ENCODE measurements around the gene GARIN3.
"Not testable (repeated sequence)": the region's sequence is repeated elsewhere in the genome, so short reads cannot be mapped to it uniquely, and the experiment has no call there.

GARIN3 gene

DNA sequence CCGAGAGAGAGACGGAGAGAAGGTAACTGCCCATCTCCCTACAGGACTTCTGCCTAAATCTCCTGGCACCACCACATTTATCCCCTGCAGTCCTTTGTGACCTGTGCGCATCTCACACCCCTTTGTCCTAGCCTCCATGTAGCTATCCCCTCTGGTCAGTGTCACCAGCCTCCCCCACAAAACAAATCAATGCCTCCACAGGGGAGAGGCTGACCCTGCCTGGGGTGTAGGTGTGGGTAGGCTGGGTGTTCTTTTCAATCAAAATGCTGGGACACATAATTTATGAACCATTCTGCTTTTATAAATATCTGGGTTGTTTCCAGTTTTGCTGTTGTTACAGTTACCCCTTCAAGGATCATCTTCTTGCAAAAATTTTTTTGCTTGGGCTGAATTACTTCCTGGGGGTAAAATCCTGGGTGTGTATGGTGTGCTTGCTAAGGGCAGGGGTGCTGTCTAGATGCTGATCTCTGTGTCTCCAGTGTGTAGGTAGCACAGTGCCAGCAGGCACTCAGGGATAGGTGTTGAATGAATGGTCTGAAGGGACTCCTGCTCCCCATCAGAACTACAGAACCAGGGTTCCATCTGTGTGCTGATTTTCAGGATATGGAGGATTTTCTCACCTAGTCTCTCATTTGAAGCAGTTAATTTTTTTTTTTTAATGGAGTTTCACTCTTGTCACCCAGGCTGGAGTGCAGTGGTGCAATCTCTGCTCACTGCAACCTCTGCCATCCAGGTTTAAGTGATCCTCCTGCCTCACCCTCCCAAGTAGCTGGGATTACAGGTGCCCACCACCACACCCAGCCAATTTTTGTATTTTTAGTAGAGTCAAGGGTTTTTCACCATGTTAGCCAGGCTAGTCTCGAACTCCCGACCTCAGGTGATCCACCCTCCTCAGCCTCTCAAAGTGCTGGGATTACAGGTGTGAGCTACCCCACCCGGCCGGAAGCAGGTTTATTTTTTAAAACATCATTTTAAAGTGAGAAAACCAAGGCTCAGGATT, at the start of gene GARIN3:
Gene GARIN3 (minus strand): TSS at position 51 of the 1,000 bp plus-strand sequence. CDS start 96 bp downstream, outside the sequence.
- DNase-seq, result no peak

DNA sequence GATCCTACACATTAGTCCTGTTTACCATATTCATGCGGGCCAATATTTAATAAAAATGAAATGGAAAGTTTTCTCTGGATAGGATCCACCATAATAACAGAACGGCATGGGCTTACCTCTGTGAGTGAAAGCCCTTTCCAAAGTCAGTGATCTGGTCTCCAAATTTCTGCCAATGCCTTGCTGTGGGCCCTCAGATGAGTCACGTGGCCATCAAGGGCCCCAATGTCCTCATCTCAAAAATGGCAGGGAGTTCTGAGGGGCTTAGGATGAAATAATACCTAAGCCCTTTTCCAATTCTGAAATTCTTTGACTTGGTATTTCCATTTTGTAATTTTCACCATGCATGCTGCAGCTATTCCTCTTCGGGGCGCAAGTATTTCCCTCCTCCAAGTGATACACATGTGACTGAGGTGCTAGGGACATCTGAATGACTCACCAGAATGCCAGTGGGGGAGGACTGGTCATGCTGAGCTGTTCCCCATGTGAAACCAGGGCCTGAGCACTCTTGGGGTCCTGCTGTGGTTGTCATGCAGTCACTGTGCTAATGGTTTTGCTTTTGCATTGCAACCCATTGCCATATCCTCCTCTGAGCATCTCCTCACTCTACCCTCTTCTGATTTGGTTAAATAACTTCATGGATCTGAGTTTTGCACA, 49.6 kb upstream of the GARIN3 start:
- DNase-seq, result no peak

DNA sequence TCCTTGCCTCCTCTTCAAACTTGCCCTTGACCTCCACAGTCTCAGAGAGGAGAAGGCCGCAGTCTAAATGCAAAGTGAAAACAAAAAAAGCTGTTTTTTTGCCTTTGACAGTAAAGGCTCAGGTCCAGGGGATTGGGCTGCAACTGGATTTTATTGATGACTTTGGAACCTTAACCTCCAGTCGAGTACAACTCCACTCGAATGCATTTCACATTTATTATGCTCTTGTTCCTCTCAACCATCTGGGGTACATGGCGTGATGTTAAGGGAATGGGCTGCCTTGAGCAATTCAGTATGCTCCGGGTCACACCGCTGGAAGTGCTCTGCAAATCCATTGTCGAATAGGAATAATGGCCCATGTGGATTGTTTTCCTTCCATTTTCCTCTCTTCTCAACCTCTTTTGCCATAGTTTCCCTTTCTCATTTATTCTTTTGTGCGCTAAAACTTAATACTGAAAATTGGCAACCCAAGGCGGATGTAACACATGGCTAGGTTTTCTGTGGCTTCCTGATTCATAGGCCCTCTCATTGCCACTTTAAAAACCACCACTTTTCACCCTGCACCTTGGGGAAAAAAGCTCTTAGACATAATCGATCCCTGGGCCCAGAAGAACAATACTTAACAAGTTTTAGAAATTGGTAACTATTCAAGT, 48.9 kb upstream of the GARIN3 start:
- no peak for DNase-seq

DNA sequence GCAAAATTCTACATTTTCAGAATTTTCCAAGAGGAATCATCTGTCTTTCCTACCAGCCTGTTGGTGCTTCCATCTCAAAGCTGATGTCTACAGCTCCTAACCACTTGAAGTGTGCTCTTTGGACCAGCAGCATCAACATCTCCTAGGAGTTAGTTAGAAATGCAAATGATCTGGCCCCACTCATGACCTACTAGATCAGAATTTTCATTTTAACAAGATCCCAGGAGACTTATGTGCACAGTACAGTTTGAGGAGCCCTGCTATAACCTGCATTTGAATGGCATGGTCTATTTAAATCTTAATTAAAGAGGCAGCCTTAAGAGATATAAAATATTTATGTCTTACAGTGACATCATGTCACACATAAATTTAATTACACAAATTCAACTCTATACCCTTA, 48.4 kb upstream of the GARIN3 start:
- no peak for DNase-seq

DNA sequence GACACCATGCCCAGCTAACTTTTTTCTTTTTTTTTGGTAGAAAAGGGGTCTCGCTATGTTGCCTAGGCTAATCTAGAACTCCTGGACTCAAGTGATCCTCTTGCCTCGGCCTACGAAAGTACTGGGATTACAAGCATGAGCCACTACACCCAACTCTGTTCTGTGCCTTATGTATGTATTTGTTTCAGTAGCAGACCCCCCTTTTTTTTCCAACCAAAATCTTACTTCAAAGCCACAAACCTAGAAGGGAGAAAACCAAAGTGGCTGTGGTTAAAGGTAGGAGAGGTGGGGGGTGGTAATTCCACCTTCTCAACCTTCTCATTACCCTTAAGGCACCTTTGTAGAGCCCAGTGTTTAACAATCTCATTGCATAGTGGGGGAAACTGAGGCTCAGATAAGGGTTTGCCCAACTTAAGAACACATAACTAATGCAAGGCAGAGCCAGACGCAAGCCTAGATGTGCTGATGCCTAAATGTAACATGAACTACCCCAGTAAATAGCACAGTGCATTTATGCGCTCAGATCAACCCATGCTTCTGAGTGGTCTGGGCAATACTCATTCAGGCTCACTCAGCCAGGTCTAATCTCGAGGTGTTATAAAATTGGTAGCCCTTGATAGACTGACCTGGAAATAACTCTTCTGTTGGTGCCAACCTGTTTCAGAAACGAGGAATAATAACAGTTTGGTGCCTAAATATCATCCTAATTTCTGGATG, 47.6 kb upstream of the GARIN3 start:
- DNase-seq, result no peak

DNA sequence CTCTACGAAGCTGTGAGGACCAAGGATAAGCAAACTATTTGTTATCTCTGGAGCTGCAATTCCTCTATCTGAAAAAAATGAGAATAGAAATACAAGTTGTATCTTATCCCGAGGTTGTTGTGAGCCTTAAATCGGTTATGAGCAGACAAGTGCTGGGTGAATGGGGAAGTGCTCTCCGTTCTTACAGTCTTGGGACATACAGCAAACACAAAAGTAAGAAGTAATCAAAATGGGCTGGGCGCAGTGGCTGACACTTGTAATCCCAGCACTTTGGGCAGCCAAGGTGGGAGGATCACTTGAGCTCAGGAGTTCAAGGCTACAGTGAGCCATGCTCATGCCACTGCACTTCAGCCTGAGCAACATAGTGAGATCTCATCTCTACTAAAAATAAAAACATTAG, 46.2 kb upstream of the GARIN3 start:
- DNase-seq, result no peak

DNA sequence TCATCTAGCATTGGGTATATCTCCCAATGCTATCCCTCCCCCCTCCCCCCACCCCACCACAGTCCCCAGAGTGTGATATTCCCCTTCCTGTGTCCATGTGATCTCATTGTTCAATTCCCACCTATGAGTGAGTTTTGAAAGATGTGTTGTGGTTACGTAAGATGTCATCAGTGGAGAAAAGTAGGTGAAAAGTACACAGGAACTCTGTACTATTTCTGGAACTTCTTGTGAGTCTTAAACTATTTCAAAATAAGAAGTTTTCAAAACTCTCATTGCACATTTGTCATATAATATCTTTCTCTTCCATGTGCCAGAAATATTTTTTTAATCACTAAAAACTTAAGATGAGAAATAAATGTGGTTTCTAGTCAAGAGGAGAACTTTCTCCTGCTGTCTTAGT, 44.6 kb upstream of the GARIN3 start:
- DNase-seq, result not testable (repeated sequence)

DNA sequence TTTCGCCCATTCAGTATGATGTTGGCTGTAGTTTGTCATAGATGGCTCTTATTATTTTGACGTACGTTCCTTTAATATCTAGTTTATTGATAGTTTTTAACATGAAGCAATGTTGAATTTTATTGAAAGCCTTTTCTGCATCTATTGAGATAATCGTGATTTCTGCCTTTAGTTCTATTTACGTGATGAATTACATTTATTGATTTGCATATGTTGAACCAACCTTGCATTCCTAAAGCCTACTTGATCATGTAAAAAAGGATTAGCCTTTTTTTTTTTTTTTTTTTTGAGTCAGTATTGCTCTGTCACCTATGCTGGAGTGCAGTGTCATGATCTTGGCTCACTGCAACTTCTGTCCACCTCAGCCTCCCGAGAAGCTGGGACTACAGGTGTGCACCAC, 39.6 kb upstream of the GARIN3 start:
- no peak for DNase-seq

DNA sequence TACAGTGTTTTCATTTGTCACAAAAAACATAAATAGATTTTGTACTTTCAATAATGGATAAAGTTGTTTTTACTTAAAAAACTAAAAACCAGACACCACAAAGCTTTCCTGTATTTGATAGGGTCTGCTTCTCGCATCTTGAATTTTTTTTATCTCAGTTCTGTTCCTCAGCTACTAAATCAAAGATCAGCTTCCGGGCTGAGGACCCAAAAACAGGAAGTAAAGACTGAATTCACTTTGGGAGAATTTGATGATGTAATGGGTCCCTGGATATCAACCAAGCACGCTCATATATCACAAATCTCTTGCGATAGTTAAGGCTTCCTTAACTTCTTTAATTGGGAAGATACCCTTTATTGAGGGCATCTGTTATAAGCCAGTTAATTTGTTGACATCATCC, 38.7 kb upstream of the GARIN3 start:
- no peak for DNase-seq

DNA sequence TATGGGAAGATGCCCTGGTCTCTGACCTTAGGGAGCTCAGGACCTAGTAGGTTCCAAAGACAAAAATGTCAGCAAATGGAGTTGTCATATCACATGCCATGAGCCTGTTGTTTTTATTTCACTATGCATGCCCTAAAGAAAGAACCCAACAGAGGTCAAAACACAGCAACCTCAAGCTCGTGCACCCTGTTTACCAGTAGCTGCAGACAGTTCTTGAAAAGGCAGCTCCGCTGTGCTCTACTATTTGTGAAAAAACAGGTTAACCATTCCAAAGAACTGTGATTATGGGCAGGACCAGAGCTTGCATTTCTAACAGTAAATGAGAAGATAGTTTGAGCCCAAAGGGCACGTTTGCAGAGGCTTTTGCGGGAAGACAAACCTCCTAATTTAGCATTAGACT, 37.4 kb upstream of the GARIN3 start:
- DNase-seq, result no peak

DNA sequence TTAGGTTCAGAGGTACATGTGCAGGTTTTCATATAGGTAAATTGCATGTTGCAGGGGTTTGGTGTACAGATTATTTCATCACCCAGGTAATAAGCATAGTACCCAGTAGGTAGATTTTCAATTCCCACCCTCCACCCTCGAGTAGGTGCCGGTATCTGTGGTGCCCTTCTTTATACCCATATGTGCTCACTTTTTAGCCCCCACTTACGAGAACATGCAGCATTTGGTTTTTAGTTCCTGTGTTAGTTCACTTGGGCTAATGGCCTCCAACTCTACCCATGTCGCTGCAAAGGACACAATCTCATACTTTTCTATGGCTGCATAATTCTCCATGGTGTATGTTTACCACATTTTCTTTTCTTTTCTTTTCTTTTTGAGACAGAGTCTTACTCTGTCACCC, 35.8 kb upstream of the GARIN3 start:
- no peak for DNase-seq

DNA sequence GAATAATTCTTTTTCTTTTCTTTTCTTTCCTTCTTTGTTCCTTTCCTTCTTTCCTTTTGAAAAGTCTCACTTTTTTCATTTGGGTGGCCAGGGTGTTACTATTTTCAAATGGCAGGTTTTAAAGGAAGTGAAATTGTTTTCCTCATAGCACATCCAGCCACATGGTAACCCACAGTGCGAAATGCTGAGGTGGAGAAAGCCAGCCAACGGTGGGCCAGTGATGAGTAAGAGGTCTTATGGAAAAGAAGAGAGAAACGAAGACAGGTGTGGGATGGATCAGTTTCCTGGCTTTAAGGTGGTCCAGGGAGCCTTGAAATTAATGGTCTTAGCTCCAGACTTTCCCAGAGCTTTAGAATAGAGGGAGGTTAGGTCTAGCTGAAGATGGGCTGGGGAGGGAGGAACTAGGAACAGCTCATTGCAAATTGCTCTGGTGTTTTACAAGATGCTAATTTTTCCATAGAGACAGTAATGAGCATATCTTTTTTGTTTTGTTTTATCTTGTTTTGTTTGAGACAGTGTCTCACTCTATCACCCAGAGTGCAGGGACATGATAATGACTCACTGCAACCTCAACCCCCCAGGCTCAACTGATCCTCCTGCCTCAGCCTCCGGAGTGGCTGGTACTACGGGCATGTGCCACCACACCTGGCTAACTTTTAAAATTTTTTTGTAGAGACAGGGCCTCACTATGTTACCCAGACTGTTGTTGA, 32.4 kb upstream of the GARIN3 start:
- DNase-seq, result no peak

DNA sequence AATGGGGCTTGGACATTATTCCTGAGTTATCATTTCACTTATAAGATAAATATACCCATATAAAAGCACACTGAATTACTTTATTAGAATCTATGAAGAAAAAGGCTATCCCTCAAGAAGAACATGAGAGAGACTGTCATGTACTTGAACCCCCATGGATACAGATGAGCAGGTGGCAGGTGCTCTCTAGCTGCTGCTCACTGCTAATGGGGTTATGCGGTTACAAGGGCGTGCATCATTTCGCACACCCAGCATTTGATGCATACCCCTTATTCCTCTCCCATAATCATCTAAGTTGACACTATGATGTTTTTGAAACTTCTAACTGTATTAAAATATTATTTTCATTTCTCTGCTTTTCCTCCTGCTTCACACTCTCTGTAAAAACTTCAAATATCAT, 31.0 kb upstream of the GARIN3 start:
- DNase-seq, result no peak

DNA sequence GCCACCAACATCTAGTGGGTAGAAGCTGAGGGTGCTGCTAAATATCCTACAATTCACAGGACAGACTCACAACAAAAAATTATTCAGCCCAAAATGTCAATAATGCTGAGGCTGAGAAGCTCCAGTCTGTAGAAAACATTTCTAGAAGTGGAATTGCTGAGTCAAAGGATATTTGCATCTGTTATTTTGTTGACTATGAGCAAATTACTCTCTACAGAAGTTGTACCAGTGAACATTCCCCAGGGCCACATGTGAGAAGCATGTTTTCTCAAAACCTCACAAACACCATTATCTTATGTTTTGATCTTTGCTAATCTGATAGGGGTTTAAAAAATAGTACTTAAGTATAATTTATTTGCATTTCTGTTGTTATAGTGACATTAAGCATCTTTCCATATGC, 30.0 kb upstream of the GARIN3 start:
- DNase-seq, result no peak

DNA sequence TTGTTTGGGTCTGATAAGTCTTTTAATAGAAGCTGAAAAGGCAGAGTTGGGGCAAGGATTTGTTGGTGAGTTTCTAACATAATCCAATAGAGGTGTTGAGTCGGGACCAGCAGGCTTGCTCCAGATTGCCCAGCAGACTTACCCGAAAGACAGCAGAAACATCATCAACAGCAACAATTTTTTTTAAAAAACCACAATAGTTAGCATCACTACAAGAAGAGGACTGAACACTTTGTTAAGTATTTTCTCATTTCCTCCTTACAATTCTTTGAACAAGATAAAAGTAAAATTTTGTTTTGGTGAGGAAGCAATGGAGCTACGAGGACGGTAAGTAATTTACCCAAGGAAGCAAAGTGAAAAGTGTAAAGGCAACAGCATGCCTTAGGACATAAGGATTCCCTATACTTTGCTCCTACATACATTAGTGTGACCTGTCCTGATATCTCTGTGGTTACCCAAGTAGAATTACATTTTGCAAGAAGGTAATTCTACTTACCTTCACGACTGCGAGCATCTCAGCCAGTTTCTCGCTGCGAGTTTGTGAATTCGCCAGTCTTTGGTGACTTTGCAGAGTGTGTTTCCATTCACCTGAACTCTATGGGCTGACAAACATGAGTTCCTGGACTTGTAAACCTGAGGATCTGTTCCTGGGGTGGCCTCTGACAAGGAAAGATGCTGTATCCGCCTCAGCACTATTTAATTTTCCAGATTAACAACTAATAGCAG, 27.8 kb upstream of the GARIN3 start:
- no peak for DNase-seq

DNA sequence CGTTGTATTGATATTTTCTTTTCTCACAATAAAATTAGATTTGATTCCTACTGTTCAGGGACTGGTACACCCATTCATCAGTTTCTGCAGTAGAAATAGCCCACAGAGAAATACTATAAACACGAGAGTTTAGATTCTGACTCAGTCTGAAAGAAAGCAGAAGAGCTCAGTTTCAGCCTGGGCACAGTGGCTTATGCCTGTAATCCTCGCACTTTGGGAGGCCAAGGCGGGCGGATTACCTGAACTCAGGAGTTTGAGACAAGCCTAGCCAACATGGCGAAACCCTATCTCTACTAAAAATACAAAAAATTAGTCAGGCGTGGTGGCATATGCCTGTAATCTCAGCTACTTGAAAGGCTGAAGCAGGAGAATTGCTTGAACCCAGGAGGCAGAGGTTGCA, 23.2 kb upstream of the GARIN3 start:
- no peak for DNase-seq

DNA sequence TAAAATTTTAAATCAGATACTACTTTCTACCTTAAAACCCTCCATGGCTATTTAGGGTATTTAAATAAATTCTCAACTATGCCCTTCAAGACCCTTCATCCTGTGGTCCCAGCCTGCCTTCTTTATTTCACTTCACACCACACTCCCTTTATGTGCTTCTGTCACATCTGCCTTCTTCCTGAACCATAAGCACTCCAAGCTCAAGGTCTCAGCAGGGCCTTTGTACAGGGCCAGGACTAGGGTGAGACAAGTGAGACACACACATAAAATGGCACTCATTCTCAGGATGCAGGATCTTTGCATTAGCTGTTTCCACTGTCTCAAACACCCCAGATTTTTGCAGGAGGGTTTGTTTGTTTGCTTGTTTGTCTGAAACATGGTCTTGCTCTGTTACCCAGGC, 22.2 kb upstream of the GARIN3 start:
- no peak for DNase-seq

DNA sequence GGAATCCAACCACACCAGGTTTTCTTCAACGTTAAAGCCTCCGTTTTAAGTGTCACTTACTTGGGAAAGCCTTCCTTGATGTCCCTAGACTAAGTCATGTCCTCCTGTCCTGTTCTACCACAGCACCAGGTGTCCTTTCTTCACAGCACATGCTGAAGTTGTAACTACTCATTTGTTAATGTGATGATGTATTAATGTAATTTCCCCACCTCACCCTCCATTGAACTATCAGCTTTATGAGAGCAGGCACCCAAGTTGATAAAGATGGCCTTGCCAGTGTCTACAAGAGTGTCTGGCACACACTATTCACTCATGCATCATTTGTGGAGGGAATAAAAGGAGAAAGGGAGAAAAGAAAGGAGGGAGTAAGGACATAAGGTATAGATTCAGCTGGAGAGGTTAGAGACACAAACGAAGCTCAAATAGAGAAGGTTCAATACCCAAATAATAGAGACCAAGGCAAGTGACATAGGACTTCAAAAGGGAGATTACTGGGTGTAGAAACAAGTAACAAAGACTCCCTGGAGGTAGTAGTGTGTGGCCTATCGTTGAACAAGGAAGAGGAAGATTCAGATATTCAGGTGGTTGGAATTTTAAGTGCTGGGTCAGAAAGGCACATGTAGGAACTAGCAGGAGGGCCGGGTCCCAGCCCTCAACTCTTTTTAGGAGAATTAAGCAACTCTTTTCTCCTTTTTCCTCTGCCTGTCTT, 21.1 kb upstream of the GARIN3 start:
- DNase-seq, result no peak

DNA sequence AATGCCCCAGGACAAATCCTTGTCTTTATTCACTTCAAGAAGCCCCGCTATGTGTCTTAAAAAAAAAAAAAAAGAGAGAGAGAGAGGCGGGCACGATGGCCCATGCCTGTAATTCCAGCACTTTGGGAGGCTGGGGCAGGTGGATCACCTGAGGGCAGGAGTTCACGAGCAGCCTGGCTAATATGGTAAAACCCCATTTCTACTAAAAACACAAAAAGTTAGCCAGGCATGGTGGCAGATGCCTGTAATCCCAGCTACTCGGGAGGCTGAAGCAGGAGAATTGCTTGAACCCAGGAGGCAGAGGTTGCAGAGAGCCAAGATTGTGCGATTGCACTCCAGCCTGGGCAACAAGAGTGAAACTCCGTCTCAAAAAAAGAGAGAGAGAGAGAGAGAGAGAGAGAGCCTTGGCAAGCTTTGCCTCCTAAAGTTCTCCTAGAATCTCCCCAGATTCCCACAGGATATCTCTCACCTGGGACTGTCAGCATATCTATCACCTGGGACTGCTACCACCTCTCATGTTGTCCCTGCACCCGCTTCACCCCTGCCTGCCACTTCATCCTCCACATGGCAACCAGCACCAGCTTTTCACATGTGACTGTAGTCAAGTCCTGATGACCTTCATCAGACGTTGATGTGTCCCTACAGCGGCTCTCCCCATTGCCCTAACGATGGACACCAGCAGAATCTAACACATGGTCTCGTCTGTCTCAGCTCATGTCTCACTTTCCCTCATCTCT, 20.4 kb upstream of the GARIN3 start:
- DNase-seq, result no peak

DNA sequence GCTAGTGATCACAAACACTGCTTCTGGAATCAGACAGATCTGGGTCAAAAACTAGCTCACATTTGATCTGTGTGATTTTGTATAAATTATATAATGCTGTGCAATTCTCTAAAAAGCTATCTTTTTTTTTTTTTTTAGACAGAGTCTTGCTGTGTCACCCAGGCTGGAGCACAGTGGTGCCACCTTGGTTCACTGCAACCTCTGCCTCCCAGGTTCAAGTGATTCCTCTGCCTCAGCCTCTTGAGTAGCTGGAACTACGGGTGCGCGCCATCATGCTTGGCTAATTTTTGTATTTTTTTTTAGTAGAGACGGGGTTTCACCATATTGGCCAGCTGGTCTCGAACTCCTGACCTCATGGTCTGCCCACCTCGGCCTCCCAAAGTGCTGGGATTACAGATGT, 19.1 kb upstream of the GARIN3 start:
- DNase-seq, result not testable (repeated sequence)
